Inflammatory macrophage treated with lipopolysaccharide for 1 hour (primary cell): ENCODE measurements around the gene HSPA8.
"Not testable (repeated sequence)": the region's sequence is repeated elsewhere in the genome, so short reads cannot be mapped to it uniquely, and the experiment has no call there.

Experiments used
- DNase-seq, 2 donors: peaks; one replicate each; pipeline ENCODE4 v3.0.0-alpha.2; 2020 to 2022

The HSPA8 gene

DNA sequence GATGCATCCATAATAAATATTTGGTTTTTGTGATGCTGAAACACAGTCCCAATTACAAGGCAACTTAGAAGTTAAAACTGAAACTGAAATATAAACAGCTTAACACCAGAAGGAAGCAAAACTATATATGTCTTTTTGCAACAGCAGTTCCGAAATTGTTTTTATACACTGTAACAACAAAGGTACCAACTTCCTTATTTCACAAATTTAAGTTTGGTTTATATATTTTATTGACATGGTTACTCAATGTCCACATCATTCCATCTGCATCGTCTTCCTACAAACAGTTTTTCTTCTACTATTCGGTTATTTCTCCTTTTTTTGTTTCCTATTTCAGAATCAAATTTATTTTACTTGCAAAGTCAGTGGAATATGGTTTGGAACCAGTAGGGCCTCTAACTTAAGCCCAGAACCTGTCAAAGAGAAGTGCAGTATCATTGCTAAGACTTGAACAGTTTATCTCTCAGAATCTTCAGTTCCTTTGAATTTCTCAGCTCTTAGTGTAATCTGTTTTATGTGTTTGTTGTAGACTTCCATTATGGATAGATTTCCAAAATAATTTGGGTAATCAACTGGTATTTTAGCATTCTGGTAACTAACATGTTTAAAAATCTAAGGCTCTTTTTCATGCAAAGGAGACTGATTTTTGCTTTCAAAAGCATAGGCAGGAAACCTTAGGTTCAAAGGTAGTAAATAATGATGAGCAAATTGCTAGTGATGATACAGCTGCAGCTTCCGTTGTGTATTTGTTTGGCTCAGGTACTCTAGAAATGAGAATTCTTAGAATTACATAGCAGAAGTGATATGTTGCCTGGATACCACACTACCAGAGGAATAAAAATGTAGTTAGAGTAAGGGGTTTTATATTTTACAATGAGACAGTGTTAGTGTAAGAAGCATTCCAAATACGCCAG is 8.2 kb upstream of the HSPA8 start:
- peak; percentile 43 to 72 for DNase-seq

DNA sequence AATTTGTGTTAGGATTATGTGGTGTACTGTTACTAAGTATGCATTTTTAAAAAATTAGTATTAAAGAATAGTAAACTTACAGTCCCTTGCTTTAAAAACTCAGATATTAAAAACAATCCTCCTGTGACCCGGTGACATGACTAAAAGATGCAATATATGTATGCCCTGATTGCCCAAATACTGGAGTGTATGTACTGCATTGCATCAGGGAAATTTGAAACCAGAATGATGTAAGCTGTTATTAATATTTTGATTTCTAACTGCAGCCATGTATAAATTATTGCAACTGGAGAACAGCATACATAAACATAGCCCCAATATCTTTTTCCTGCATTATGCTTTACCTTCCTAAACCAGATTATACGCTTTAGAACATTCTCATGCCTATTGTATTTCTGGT is 3.7 kb upstream of the HSPA8 start:
- peak; percentile 80 to 90 for DNase-seq

DNA sequence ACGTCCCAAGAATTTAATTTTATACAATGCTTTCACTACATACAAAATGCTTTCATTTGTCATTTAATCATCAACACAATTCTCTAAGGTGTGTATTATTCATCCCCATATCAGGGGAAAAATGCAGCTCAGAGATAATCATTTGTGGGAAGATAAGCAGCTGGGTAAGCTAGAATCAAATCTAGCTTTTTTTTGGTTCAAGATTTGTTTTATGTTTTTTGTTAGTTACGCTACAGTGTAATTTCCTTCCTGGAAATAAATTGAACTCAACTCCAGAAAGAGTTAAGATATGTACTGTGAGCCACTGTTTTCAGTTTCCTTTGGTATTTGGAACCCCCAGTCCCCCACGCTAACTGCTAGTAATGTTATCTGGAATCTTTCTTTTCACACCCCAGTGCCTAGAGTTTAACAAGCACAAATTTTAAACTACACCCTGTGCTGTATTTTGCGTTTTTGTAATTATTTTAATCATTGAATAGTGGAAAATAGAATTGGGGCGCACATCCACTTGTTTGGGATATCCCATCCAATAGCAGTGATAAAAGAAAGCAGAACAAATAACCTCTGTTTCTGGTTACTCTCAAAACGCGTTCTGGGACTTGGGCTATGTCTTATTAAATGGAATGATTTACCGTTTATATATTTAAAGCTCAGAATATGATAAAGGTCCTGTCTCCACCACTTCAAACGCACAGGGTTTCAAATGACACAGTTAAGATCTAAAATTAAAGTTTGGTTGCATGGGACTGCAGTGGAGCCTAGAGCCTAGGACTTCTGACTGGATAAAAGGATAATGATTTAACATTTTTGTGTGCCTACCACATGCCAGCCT is 2.1 kb upstream of the HSPA8 start:
- no peak for DNase-seq

DNA sequence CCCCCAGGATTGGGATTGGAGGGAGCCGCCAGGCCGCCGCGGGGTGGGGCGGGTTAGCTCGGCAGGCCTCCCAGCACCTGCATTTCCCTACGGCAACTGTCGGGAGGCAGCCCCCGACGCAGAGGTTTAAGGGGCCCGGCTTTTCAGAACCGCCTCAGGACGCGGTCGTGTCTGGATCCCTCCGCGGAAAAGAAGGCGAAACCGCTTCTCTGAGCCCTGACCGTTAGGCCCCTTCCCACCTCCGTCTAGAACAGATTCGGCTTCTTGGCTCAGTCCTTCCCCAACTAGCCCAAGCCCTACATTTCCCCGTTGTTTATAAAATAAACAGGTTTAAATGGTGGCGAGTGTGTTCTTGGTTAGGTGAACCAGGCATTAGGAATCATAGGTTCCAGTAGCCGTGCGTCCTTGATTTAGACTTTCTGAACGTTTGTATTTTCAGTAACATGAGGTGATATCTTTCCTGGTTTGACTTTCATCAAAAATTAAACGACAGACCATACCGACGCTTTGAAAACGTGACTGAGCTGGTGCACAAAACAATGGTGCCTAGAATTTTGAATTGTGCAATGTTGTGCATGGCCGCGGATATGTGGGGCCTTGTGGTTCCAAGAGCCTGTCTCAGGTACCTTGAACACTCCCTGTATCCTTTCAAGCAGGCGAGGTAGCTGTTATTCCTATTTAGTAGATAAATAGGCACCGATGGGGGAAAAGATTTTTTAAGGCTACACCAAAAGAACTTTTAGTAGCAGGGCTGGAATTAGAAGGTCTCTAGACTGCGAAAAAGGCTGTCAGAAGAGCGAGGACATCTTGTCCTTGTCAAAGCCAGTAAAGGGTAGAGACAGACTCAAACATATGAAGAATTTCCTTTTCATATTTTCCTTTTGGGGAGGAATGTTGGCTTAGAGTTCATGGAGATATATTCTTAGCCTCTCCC is 1.2 kb upstream of the HSPA8 start:
- DNase-seq, result peak; percentile 56 to 64

DNA sequence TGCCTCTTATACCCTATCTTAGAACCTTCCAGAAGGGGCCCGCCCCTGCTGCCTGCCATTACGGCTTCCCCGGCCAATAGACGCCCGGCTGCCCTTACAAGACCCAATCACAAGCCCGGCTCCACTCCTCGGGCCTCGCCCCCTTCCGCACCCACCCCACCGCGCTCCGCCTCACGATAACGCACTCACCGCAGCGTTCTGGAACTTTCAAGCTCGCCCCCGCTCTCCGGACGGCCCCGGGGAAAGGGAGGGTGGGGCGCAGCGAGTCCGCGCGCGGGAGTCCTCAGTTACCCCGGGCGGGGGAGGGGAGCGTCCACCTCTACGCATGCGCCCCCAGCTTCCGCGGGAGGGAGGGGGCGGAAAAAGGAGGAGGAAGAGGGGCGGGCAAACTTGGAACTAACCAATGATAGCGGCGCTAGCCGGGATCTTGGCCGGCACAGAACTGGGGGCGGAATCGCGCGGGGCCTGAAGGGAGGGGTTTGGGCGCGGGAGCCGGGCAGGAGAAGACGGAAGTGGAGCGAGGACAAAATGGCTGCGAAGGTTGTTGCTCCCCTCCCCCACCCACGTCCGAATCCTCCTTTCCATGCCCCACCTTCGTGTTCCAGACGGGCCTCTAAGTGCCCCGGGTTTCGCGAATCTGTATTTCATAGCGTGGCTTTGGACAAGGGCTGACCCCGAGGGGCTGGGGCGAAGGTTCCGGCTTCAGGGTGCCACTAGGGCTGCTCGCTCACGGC is 389 bp upstream of the HSPA8 start:
- peak; percentile 99 to 100 for DNase-seq

DNA sequence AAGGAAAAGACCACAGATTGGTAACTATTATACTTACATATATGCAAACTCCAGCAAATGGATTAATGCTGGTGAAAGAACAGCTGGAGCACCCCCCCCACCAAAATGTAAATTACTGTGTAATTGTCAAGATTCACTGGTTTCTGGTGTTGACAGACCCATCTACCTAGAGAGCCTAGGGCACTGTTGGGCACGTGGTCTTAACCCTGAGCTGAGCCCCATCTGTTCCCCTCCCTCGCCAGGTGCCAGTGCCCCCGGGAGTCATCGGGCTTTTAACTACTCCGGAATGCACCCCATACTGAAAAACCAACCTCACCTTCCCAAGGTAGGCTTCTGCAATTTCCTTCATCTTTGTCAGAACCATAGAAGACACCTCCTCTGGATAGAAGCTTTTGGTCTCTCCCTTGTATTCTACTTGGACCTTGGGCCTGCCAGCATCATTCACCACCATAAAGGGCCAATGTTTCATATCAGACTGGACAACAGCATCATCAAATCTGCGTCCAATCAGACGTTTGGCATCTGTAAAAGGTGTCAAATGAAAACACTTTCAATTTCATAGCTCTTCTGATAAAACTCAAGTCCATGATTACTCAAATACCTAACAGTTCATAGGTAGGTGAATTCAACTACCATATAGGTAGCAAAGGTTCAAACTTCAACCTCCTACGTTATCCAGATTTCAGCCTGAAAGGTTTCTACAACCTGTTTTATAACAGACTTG is 1.5 kb downstream of the HSPA8 start:
- no peak for DNase-seq

DNA sequence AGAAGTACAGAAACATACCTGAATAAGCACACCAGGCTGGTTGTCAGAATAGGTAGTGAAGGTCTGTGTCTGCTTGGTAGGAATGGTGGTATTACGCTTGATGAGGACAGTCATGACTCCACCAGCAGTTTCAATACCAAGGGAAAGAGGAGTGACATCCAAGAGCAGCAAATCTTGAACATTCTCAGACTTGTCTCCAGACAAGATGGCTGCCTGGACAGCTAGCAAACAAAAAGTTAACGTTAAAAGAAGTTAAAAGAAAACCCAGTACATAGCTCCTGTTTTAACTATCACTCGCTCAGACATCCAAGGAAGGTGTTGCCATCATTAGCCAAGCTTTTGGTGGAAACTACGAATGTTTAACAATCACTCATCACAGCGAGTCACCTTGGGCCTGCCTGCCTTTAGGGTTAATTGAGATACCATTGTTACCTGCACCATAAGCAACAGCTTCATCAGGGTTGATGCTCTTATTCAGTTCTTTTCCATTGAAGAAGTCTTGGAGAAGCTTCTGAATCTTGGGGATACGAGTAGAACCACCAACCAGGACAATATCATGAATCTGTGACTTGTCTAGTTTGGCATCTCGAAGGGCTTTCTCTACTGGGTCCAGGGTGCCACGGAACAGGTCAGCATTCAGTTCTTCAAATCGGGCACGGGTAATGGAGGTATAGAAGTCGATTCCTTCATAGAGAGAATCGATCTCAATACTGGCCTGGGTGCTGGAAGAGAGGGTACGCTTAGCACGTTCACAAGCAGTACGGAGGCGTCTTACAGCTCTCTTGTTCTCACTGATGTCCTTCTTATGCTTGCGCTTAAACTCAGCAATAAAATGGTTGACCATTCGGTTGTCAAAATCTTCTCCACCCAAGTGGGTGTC is 2.7 kb downstream of the HSPA8 start:
- not testable (repeated sequence) for DNase-seq

DNA sequence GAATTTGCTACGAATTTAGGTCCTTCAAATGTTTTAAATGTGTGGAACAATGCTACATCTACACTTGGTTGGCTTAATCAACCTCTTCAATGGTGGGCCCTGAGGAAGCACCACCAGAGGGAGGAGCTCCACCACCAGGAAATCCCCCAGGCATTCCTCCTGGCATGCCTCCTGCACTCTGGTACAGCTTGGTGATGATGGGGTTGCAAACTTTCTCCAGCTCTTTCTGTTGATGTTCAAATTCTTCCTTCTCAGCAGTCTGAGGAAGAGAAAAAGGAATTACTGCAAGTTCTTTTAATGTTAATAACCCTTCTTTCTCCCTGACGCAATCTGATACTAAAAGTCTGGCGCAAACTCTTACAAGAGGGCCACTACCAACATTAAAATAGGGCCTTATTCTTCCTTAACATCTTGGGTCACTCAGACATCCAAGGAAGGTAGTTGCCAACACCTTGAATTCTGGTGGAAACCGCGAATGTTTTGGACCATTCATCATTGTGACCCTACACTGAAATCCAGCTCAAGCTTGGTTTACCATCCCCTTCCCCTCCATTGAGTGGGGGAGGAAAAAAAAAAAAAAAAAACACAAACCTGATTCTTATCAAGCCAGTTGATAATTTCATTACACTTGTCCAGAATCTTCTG is 4.2 kb downstream of the HSPA8 start:
- no peak for DNase-seq

DNA sequence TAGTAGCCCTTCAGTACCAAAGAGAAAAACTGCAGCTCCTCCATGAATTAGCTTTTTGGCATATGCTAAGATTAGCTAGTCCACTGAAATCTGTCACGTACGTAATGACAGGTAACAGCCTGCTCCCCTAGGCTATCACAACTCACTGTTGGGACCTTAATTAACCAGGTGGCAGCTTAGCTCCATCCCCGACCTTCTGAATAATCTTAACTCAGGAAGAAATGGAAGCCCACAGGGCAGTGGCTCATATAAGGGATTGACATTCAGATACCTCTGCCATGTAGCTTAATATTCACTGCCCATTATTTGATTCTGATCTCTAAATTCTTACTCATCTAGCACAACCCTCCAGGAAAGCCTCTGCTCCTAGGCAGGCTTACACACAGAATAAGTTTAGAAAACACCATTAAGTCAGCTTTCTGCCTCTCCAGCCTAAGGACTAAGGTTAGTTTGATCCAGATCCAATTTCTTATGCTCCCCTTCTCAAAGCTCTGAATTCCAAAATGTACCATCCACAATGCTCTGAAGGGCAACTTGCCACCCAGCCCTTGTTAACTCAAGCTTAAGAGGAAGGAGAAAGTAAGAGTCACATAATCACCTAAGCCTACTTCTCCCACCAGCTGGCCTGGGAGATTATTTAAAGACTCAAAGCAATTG is 5.0 kb downstream of the HSPA8 start:
- DNase-seq, result no peak

DNA sequence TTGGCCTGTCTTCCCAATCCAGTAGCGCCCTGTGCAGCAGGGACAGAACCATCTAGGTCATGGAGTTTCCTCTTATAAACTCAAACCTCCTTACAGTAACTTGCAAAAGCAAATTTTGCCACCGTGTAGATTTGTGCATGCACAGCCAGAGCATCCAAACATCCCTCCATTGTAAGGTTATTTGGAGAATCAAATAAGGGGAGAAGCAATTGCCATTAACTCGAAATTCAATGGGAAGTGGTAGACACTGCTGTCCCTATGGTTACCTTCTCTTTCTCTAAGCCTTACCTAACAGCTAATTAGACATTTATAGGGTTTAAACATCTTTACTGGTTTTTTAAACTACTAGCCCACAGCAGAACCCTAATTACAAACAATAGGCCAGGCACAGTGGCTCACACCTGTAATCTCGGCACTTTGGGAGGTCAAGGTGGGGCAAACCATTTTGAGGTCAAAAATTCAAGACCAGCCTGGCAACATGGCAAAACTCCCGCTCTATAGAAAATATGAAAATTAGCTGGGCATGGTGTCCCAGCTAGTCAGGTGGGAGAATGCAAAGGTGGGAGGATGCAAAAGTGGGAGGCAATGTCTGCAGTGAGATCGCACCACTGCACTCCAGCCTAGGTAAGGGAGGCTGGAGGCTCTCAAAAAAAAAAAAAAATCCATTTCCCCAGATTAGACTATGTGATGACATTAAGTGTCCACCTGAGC is 6.6 kb downstream of the HSPA8 start:
- no peak for DNase-seq

DNA sequence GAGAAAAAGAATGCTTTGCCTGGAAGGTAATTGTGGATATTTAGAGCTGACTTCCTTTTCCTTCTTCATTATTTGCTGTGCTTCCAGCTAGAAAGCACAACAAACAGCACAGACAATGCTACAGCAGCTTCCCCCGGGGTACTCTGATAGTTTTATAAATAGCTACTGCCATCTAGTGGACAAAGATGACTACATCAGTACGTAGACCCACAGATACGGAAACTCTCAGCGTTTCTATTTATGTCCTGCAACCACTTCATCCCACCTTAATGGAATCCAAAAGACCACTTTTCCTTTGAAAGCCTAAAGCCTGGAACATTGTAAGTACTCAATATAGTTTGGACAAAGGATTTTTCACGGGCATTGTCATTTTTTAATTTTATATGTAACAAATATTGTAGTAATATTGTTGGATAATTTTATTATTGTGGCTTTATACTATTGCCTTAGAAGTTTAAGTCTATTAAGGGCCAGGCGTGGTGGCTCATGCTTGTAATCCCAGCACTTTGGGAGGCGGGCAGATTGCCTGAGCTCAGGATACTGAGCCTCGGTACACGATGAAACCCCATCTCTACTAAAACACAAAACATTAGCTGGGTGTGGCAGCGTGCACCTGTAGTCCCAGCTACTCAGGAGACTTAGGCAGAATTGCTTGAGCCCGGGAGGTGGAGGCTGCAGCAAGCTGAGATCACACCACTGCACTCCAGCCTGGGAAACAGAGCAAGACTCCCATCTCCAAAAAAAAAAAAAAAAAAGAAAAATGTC is 7.5 kb downstream of the HSPA8 start:
- peak; percentile 54 to 82 for DNase-seq

DNA sequence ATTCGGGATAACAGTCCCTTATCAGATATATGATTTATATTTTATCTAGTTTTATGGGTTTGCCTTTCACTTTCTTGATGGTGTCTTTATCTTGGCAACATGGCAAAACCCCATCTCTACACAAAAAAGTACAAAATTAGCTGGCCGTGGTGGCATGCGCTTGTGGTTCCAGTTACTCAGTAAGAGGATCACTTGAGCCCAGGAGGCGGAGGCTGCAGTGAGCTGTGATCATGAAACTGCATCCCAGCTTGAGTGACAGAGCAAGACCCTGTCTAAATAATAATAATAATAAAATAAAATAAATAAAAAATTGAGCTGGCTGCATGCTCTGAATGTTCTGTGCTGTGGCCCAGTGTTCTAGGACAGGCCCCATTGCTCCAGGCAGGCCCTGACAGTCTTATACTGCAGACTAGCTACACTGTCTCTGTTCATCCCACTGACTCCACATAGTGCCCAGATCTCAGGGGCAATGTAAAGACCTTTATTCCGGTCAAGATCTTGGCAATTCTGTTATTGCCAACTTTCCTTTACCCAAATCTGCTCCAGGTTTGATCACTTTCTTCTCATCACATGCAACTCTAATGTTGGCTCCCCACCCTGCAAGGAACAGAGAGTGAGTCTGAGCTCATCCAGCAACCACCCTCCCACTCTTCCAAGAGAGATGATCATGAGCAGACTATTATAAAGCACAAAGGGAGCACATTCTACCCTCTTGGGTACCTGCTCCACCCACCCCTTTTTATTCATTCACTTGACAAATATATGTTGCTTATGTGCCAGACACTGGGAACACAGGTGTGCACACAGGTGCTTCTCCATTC is 8.8 kb downstream of the HSPA8 start:
- no peak for DNase-seq

DNA sequence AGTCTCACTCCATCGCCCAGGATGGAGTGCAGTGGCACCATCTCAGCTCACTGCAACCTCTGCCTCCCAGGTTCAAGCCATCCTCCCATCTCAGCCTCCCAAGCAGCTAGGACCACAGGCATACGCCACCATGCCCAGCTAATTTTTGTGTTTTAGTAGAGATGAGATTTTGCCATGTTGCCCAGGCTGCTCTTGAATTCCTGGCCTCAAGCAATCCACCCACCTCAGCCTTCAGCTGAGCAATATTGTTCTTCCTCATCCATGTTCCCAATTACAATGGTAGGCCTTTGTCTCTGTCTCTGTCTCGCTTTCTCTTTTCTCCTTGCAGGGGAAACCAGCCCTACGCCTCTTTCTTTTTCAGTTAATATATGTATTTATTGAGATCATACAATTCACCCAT is 10.3 kb downstream of the HSPA8 start:
- no peak for DNase-seq

DNA sequence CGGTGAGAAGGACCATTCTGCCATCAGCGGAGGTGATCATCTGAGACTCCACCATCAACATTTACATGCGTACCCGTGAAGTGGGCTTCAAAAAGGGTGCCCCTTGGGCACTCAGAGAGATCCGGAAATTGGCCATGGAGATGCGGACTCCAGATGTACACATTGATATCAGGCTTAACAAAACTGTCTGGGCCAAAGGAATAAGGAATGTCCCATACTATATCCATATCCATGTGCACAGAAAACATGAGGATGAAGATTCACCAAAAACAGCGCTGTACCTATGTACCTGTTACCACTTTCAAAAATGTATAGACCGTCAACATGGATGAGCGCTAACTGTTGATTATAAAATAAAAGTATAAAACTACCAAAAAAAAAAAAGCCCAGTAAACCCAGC is 10.8 kb downstream of the HSPA8 start:
- no peak for DNase-seq

DNA sequence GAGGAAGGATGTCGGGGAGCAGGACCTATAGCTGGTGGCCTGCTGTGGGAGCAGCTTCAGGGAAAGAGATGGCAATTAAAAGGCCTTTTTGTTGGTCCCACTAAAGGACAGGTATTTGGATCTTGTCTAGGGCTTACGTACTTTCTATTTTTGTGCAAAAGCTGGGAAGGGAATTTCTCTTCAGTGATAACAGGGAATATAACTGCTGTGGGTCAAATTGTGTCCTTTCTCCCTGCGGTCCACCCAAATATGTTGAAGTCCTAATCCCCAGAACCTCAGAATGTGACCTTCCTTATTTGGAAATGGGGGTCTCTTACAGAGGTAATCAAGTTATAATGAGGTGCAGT is 14.0 kb downstream of the HSPA8 start:
- no peak for DNase-seq

DNA sequence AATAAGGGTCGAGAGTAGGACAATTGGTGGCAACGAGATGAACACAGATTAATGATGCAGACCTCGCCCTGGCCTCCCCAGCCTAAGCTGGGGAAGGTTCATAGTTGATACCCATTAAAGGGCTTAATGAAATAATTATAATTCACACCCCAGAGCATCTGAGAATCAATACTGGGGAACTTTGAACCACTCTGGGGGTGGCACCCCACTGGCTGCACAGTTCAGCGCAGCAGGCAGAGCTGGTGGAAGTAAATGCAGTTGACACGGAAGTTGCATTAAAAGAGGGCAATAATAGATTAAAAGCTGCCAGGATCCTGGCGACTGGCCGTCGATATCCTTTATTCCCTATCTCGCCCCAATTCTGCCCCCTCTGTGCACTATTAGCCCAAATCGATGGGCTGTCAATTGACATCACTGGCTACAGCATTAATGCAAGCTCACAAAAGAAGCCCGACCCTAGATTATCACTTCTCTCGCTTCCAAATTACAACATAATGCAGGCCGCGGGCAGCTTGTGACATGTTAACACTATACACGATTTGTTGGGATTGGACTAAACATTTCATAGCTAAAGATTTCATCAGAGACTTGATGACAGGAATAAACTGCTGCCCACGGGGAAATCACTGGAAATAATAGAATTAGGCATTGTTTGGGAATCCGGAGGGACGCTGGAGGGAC is 14.5 kb downstream of the HSPA8 start:
- DNase-seq, result no peak
